ENCODE results near the gene SLC8A2.

Gene SLC8A2

GRCh38 chr19:47404334-47405196 lies 67.1 kb downstream of the SLC8A2 start:
- Histone ChIP-seq H4K20me1 (ENCODE audit: insufficient read depth, low read length) (no peaks in the 10 kb centered on the region), H3K4me3 (ENCODE audit: low read length) (no peak overlapping the region), H2AFZ (ENCODE audit: low read length) (no peak overlapping the region), H3F3A (ENCODE audit: insufficient read depth, low read length) (no peaks in the 10 kb centered on the region), H3K36me3 (replicated peaks; ENCODE audit: insufficient read depth, low read length) (no peaks in the 10 kb centered on the region), H3K4me1 (ENCODE audit: low read length) (no peaks in the 10 kb centered on the region), H3K9ac (ENCODE audit: low read length) (no peak overlapping the region), H3K79me2 (ENCODE audit: low read length) (no peaks in the 10 kb centered on the region), H3K9me2 (replicated peaks; ENCODE audit: insufficient read depth, low read length) (no peaks in the 10 kb centered on the region), H3K9me3 (replicated peaks; ENCODE audit: insufficient read depth, low read length) (no peaks in the 10 kb centered on the region), H3K4me2 (ENCODE audit: low read depth, low read length) (no peak overlapping the region), H3K27ac (ENCODE audit: low read length) (no peak overlapping the region), H3K27me3 (replicated peaks; ENCODE audit: insufficient read depth, low read length) (peaks cover 94% of the 10 kb centered on the region)
- DNase-seq: no peak
- TF ChIP-seq EZH2 (optimal IDR thresholded peaks at IDR 0.05; ENCODE audit: low read depth, low read length): no peak
- no peak for TF ChIP-seq EZH2phosphoT487 (IDR thresholded peaks at IDR 0.05; ENCODE audit: low read length)
- no peak for TF ChIP-seq CTCF (IDR thresholded peaks at IDR 0.05; ENCODE audit: low read length)

- H3K36me3 ChIP-seq (replicated peaks; ENCODE audit: insufficient read depth, low read length): no peaks in the 10 kb centered on the region
- H3K9ac ChIP-seq (ENCODE audit: low read length): no peak overlapping the region
- H3K27ac ChIP-seq (ENCODE audit: low read length): no peak overlapping the region
- H3K9me3 ChIP-seq (replicated peaks; ENCODE audit: insufficient read depth, low read length): no peaks in the 10 kb centered on the region
- no peaks in the 10 kb centered on the region for H3K9me2 ChIP-seq (replicated peaks; ENCODE audit: insufficient read depth, low read length)
- no peaks in the 10 kb centered on the region for H3F3A ChIP-seq (ENCODE audit: insufficient read depth, low read length)
- TF ChIP-seq EZH2 (optimal IDR thresholded peaks at IDR 0.05; ENCODE audit: low read depth, low read length) (no peak), EZH2phosphoT487 (IDR thresholded peaks at IDR 0.05; ENCODE audit: low read length) (no peak), CTCF (IDR thresholded peaks at IDR 0.05; ENCODE audit: low read length) (no peak)
- no peak overlapping the region for H3K4me2 ChIP-seq (ENCODE audit: low read depth, low read length)
- H3K4me1 ChIP-seq (ENCODE audit: low read length): no peaks in the 10 kb centered on the region
- H3K27me3 ChIP-seq (replicated peaks; ENCODE audit: insufficient read depth, low read length): peaks cover 85% of the 10 kb centered on the region
- H4K20me1 ChIP-seq (ENCODE audit: insufficient read depth, low read length): no peaks in the 10 kb centered on the region
- H3K79me2 ChIP-seq (ENCODE audit: low read length): no peaks in the 10 kb centered on the region
- no peak overlapping the region for H3K4me3 ChIP-seq (ENCODE audit: low read length)
- H2AFZ ChIP-seq (ENCODE audit: low read length): no peak overlapping the region
- DNase-seq: no peak
These were observed 69.2 kb downstream of the SLC8A2 start for GRCh38 chr19:47402504-47402903.

DNA sequence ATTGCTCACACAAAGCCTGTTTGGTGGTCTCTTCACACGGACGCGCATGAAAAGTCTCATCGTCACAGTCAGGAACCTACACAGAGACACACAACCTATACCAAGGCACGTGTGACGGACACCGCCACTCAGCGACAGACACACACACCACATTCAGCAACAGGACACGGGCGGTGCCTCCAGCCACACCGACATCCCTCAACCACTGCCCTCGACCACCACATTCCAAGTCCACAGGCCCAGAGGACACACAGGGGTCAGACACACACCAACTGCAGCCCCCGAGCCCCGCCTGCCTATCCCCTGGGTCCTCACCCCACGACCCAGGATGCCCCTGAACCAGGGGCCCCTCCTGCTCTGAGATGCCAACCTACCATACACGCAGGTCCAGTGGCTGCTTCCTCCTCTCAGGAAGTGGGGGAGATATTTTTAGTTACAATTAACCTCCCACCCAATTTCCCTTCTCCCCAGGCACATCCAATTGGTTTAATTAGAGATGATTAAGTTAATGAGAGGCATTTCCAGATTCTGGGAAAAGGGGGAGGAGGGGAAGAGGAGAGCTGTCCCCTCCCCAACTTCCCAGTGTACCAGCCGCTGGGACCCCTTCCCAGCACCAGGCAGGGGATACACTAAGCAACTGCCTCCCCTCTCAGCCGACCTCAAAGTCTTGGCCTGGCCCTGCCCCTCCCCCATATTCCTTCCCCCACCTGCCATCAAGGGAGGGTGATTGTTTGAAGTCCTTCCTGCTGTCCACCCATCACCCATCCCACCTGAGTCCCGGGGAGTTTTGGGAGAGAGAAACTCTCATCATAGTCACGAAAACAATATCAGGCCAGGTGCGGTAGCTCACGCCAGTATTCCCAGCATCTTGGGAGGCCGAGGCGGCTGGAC lies 72.7 kb downstream of the SLC8A2 start:
- Histone ChIP-seq H3K9me3 (replicated peaks; ENCODE audit: insufficient read depth, low read length) (no peaks in the 10 kb centered on the region), H3K79me2 (ENCODE audit: low read length) (no peaks in the 10 kb centered on the region), H3K9ac (ENCODE audit: low read length) (no peak overlapping the region), H3K9me2 (replicated peaks; ENCODE audit: insufficient read depth, low read length) (no peaks in the 10 kb centered on the region), H3K27me3 (replicated peaks; ENCODE audit: insufficient read depth, low read length) (peaks cover 55% of the 10 kb centered on the region), H3K27ac (ENCODE audit: low read length) (no peak overlapping the region), H3K4me1 (ENCODE audit: low read length) (no peaks in the 10 kb centered on the region), H4K20me1 (ENCODE audit: insufficient read depth, low read length) (no peaks in the 10 kb centered on the region), H3F3A (ENCODE audit: insufficient read depth, low read length) (no peaks in the 10 kb centered on the region), H3K36me3 (replicated peaks; ENCODE audit: insufficient read depth, low read length) (no peaks in the 10 kb centered on the region), H2AFZ (ENCODE audit: low read length) (no peak overlapping the region), H3K4me2 (ENCODE audit: low read depth, low read length) (no peak overlapping the region), H3K4me3 (ENCODE audit: low read length) (no peak overlapping the region)
- TF ChIP-seq CTCF (IDR thresholded peaks at IDR 0.05; ENCODE audit: low read length): no peak
- no peak for TF ChIP-seq EZH2 (optimal IDR thresholded peaks at IDR 0.05; ENCODE audit: low read depth, low read length)
- no peak for DNase-seq
